Transverse colon (tissue), 4 donors: ENCODE data around the gene CCT8. TPM values are rescaled to one million over a fixed set of nuclear protein-coding genes. Genes with fewer than 3 reads are reported as not detected.

ENCODE experiments used
- DNase-seq: peaks from one replicate; pipeline ENCODE4 v3.0.0-alpha.2; 2019
- H3K27ac ChIP-seq, 4 donors: fragments of 200-600 bp; sonication (generic); 2 replicates each; pipeline ENCODE4 v1.5.1; 2016 to 2018; ENCODE audit warnings: inconsistent platforms in 4 of 4
- H3K27me3 ChIP-seq: fragments of 200-600 bp; sonication (generic); 2 replicates; pipeline ENCODE4 v1.5.1; 2017; ENCODE audit warnings: inconsistent platforms
- H3K36me3 ChIP-seq, 4 donors: fragments of 200-600 bp; sonication (generic); 2 replicates each; pipeline ENCODE4 v1.5.1; 2017 to 2019; ENCODE audit warnings: inconsistent platforms in 4 of 4
- H3K4me1 ChIP-seq, 4 donors: fragments of 200-600 bp; sonication (generic); 2 replicates each; pipeline ENCODE4 v1.5.1; 2017 to 2020; ENCODE audit warnings: inconsistent platforms in 4 of 4
- H3K4me3 ChIP-seq, 4 donors: fragments of 200-600 bp; sonication (generic); 1 replicate in 1 of 4; 2 replicates in 3 of 4; pipeline versions ENCODE4 v1.5.1 to v1.6.1; 2017 to 2019; ENCODE audit warnings: inconsistent platforms in 4 of 4
- H3K9me3 ChIP-seq, 2 donors: fragments of 200-600 bp; sonication (generic); 2 replicates each; pipeline ENCODE4 v1.5.1; 2017 to 2019; ENCODE audit warnings: inconsistent platforms in 2 of 2
- EP300 ChIP-seq: sonication (generic); formaldehyde crosslinking; IDR thresholded peaks from one replicate; pipeline ENCODE4 v1.6.1; 2017; ENCODE audit warnings: antibody characterized with exemption, low read depth
- POLR2A ChIP-seq: fragments of 450-650 bp; IDR thresholded peaks from one replicate; pipeline ENCODE4 v1.6.1; 2016; ENCODE audit warnings: antibody characterized with exemption, mild to moderate bottlenecking, moderate library complexity
- POLR2AphosphoS5 ChIP-seq, 3 donors: sonication (generic); formaldehyde crosslinking; IDR thresholded peaks; one replicate each; pipeline ENCODE4 v1.6.1; 2016; ENCODE audit warnings: antibody characterized with exemption in 3 of 3
- WGBS, 2 donors: methylation state at CpG; one replicate each; pipeline ENCODE4 v1.1.5; 2018; ENCODE audit warnings: low coverage in 1 of 2; 5-methylcytosine and 5-hydroxymethylcytosine counted together
- in situ Hi-C, 4 donors: fragments of 200-750 bp; cut with MboI; loops; one replicate each; pipeline versions ENCODE4 v1.15.0 to v1.15.1; 2017; ENCODE audit warnings: low sequenced_read_pairs in 3 of 4, low pct_ligation_motif_present in 1 of 4, low pct_unique_long_range_greater_than_20kb in 1 of 4
- intact Hi-C: fragments of 100-400 bp; cut with DNase I; formaldehyde crosslinking; loops from one replicate; pipeline ENCODE4 v1.15.1; 2023; ENCODE audit warnings: low total_unique reads
- total RNA-seq, 4 donors: library from RNA; depleted of rRNA; stranded (reverse); fragments of >200 nt; gene quantifications; one replicate each; pipeline ENCODE4 v1.1.0, GENCODE V29; 2016
- TF ChIP-seq, protein P1 (sequence below), 5 experiments: fragments of 200-600 bp in 3 of 5; fragments of 450-650 bp in 2 of 5; sonication (generic) in 3 of 5; IDR thresholded peaks; 1 replicate in 2 of 5; 2 replicates in 3 of 5; pipeline ENCODE4 v1.5.1; 2016 to 2017; ENCODE audit warnings: antibody characterized with exemption in 5 of 5, inconsistent platforms in 3 of 5, mild to moderate bottlenecking in 2 of 5, moderate library complexity in 1 of 5

CCT8 gene
- total RNA-seq, 4 donors from 2014 or later = 44.1 to 106 (median 63.4) TPM

DNA sequence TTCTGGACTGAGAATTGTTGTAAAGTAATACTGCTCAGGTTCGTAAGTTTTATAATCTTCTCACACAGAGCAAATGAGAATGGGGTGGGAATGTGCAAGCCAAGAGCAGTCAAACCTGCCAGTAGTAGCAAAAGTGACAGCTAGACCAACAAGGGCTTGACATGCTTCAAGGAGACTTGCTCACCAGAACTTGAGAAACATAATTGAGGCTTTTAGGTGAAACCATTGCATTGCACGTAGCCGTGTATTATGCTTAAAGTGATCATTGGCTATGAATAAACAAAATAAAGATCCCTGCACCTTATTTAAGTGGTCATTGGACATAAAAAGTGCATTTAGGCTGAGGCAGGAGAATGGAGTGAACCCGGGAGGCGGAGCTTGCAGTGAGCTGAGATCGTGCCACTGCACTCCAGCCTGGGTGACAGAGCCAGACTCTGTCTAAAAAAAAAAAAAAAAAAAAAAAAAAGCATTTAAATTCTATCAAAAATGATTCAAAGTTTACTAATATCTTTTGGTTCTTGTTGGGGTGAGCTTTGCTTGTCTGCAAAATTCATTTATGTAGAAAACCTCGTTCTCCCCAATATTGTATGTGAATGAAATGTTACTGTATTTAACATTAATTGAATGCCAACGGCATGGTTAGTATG is 11.8 kb upstream of the CCT8 start:
- Histone ChIP-seq H3K9me3 (no peaks in the 10 kb centered on the region), H3K4me3 (no peak overlapping the region), H3K27ac (no peak overlapping the region), H3K36me3 (no peaks in the 10 kb centered on the region), H3K4me1 (peaks cover 0 to 7% (median 2%) of the 10 kb centered on the region in 4 donors), H3K27me3 (no peaks in the 10 kb centered on the region)
- 87 to 94% methylated on average over 7 to 8 of the region's 8 CpGs for WGBS, 2 donors
- DNase-seq = no peak
- TF ChIP-seq POLR2A = no peak
- intact Hi-C loops (no loop called here), in situ Hi-C loops (loop anchor here in 2 of 4 donors (5.0 to 10.0 kb wide), 2 partner anchors 287 to 290 kb away; no protein-coding TSS in a partner anchor)

DNA sequence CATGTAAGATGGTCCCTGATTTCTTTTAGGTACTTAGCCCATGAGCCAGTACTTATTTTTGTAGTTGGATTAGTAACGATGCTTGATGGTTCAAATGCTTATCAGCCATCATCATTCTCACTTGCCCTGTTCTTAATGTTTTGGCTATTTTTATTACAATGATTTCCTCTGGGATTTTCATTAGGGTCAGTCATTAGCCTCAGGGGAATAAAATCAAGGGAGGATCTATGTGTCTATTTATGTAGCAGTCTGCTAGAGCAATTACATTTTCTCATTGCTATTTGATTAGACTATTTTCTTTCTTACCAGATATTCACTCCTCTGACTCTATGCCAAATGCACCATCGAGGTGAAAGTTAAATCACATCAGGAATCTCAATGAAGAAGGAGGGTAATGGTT is 10.9 kb upstream of the CCT8 start:
- intact Hi-C loops (no loop called here), in situ Hi-C loops (loop anchor here in 1 of 4 donors (10.0 kb wide), 1 partner anchor 290 kb away; no protein-coding TSS in a partner anchor)
- no peaks in the 10 kb centered on the region for H3K9me3 ChIP-seq
- peaks cover 0 to 6% (median under 1%) of the 10 kb centered on the region in 4 donors for H3K4me1 ChIP-seq
- no peaks in the 10 kb centered on the region for H3K27me3 ChIP-seq
- TF ChIP-seq EP300 = no peak
- no peak for TF ChIP-seq POLR2A
- TF ChIP-seq, protein P1, sequence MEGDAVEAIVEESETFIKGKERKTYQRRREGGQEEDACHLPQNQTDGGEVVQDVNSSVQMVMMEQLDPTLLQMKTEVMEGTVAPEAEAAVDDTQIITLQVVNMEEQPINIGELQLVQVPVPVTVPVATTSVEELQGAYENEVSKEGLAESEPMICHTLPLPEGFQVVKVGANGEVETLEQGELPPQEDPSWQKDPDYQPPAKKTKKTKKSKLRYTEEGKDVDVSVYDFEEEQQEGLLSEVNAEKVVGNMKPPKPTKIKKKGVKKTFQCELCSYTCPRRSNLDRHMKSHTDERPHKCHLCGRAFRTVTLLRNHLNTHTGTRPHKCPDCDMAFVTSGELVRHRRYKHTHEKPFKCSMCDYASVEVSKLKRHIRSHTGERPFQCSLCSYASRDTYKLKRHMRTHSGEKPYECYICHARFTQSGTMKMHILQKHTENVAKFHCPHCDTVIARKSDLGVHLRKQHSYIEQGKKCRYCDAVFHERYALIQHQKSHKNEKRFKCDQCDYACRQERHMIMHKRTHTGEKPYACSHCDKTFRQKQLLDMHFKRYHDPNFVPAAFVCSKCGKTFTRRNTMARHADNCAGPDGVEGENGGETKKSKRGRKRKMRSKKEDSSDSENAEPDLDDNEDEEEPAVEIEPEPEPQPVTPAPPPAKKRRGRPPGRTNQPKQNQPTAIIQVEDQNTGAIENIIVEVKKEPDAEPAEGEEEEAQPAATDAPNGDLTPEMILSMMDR (IDR thresholded peaks at IDR 0.05) = no peak
- TF ChIP-seq POLR2AphosphoS5 (IDR thresholded peaks at IDR 0.05) = no peak
- WGBS, 2 donors = 64 to 71% methylated on average over 2 of the region's 2 CpGs
- DNase-seq = no peak
- H3K36me3 ChIP-seq = no peaks in the 10 kb centered on the region
- H3K4me3 ChIP-seq = no peak overlapping the region
- no peak overlapping the region for H3K27ac ChIP-seq

DNA sequence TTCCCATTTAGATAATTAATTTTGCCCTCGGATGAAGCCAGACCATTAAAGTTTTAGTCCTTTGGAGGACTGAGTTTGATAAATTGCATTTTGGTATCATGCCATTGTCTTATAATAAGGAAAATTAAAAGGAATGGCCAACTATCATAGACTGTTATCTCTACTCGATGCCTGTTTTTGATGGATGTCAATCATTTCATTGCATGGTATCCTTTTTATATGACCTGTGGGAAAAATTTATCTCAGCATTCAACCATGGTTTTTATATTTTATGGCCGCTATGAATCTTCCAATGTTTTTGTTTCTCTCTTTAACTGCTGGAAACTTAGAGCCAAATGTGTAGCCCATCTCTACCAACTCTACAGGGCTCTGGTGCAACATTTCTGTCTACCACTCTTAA is 9.9 kb upstream of the CCT8 start:
- intact Hi-C loops (no loop called here), in situ Hi-C loops (loop anchor here in 1 of 4 donors (10.0 kb wide), 1 partner anchor 291 kb away; no protein-coding TSS in a partner anchor)
- TF ChIP-seq POLR2AphosphoS5 (IDR thresholded peaks at IDR 0.05) (no peak), EP300 (no peak), POLR2A (no peak)
- TF ChIP-seq, protein P1 (IDR thresholded peaks at IDR 0.05) = no peak
- H3K27ac ChIP-seq = no peak overlapping the region
- no peak for DNase-seq
- H3K4me1 ChIP-seq = peaks cover 0 to 9% (median under 1%) of the 10 kb centered on the region in 4 donors
- no peaks in the 10 kb centered on the region for H3K27me3 ChIP-seq
- H3K4me3 ChIP-seq = no peak overlapping the region
- WGBS, 2 donors = 84 to 86% methylated on average over 3 of the region's 3 CpGs
- no peaks in the 10 kb centered on the region for H3K36me3 ChIP-seq
- H3K9me3 ChIP-seq = no peaks in the 10 kb centered on the region

DNA sequence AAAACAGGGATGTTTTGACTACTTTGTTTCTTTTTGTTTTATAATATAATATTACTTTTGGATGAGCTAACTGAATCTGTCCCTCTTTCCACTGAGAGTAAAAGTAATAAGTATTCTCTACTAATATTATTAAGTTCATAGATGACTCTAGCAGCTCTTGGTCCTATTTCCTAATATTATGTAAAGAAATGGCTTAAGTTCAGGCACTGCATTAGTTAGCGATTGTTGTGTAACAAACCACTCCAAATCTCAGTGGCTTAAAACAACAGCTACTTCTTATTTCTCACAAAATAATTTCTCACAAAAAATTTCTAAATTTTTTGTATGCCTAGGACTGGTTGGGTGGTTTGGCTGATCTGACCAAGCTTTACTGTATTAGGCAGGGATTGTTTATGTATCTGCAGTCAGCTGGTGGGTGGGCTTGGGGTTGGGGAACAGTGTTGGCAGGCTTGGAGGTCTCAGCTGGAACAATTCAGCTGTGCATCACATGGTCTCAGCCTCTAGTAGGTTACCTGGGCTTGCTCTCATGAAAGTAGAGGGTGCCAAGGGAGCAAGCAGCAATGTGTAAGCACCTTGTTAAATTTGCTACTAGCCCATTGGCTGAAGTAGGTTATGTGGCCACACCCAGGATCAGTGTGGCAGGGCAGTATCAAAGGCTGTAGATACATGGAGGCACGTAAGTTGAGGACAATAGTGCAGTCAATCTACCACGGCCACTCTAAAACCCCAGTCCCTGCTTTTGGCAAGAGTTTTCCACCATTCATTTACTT is 8.8 kb upstream of the CCT8 start:
- Histone ChIP-seq H3K27me3 (no peaks in the 10 kb centered on the region), H3K4me1 (peaks cover 0 to 13% (median under 1%) of the 10 kb centered on the region in 4 donors), H3K36me3 (no peaks in the 10 kb centered on the region), H3K27ac (no peak overlapping the region), H3K9me3 (no peaks in the 10 kb centered on the region), H3K4me3 (no peak overlapping the region)
- in situ Hi-C loops (loop anchor here in 1 of 4 donors (10.0 kb wide), 1 partner anchor 293 kb away; no protein-coding TSS in a partner anchor), intact Hi-C loops (no loop called here)
- no peak for TF ChIP-seq POLR2AphosphoS5 (IDR thresholded peaks at IDR 0.05)
- no peak for DNase-seq
- WGBS, 2 donors = 75 to 78% methylated on average over 2 to 3 of the region's 3 CpGs

DNA sequence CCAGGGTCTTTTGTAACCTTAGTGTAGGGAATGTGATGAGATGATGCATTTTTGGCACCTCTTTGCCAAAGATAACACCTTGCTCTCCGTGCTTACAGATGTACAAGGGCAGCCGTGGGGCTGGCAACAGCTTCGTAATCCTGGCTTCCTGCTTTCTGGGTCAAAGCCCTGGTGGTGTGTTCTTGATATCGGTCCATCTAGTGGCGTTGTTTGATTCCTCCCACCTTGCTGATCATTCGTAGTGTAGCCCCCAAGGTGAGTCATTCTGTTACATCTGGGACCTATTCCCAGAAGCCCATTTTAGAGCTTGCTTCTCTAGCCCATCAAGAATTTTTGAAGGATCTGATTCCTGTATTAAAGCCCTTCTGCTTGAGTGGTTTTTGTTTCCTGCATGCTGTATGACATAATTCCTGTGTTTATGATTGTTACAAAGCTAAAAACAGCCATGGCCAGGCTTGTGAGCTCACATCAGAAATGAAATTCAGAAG is 7.0 kb upstream of the CCT8 start:
- Histone ChIP-seq H3K27ac (no peak overlapping the region), H3K36me3 (no peaks in the 10 kb centered on the region), H3K9me3 (no peaks in the 10 kb centered on the region), H3K27me3 (no peaks in the 10 kb centered on the region), H3K4me3 (no peak overlapping the region), H3K4me1 (peaks cover 0 to 13% (median under 1%) of the 10 kb centered on the region in 4 donors)
- TF ChIP-seq POLR2A (no peak), EP300 (no peak), POLR2AphosphoS5 (IDR thresholded peaks at IDR 0.05) (no peak)
- TF ChIP-seq, protein P1 (IDR thresholded peaks at IDR 0.05) = no peak
- in situ Hi-C loops (loop anchor here in 1 of 4 donors (10.0 kb wide), 1 partner anchor 294 kb away; no protein-coding TSS in a partner anchor), intact Hi-C loops (no loop called here)
- 83% methylated on average over 6 of the region's 6 CpGs; no CpG with 5 or more reads in 1 of the 2 donors for WGBS, 2 donors
- DNase-seq = no peak
